Right renal pelvis (tissue), 4 donors: ENCODE results near the gene COLEC12. TPM values are rescaled to one million over a fixed set of nuclear protein-coding genes. Genes with fewer than 3 reads are reported as not detected.

Experiments
- DNase-seq, 4 donors: peaks; one replicate each; pipeline ENCODE4 v3.0.0-alpha.2; 2013; ENCODE audit warnings: low read depth in 4 of 4, low spot score in 3 of 4, missing footprints in 1 of 4
- polyA plus RNA-seq, 4 donors: library from polyadenylated mRNA; unstranded; fragments of 120-200 nt; gene quantifications; one replicate each; pipeline ENCODE4 v1.2.1, GENCODE V29; 2013; ENCODE audit not compliant: insufficient read length in 4 of 4

COLEC12 gene
- polyA plus RNA-seq, 4 donors, result 28.0 to 32.7 (median 29.1) TPM

GRCh38 chr18:506801-507200 lies 6.3 kb upstream of the COLEC12 start:
- DNase-seq, result no peak

- no peak for DNase-seq
Measured at GRCh38 chr18:506264-506663, 5.8 kb upstream of the COLEC12 start.

- DNase-seq, result no peak
Measured at GRCh38 chr18:505483-506122, 5.1 kb upstream of the COLEC12 start.

GRCh38 chr18:501406-501714 lies 859 bp upstream of the COLEC12 start:
- DNase-seq, result no peak

GRCh38 chr18:499776-500631 lies 497 bp downstream of the COLEC12 start:
- no peak for DNase-seq

- no peak for DNase-seq
Measured at GRCh38 chr18:498931-499775, 1.3 kb downstream of the COLEC12 start.

GRCh38 chr18:497688-498087 lies 2.8 kb downstream of the COLEC12 start:
- no peak for DNase-seq

- no peak for DNase-seq
Measured at GRCh38 chr18:495452-495851, 5.0 kb downstream of the COLEC12 start.

- no peak for DNase-seq
Measured at GRCh38 chr18:495017-495416, 5.5 kb downstream of the COLEC12 start.

- no peak for DNase-seq
Measured at GRCh38 chr18:493986-494983, 6.2 kb downstream of the COLEC12 start.

- no peak for DNase-seq
Measured at GRCh38 chr18:492451-492850, 8.1 kb downstream of the COLEC12 start.

- no peak for DNase-seq
Measured at GRCh38 chr18:490624-491023, 9.9 kb downstream of the COLEC12 start.

GRCh38 chr18:490024-490366 lies 10.5 kb downstream of the COLEC12 start:
- DNase-seq, result no peak

- no peak for DNase-seq
Measured at GRCh38 chr18:489244-490023, 11.1 kb downstream of the COLEC12 start.

GRCh38 chr18:486929-487740 lies 13.4 kb downstream of the COLEC12 start:
- DNase-seq, result no peak

GRCh38 chr18:484749-485464 lies 15.6 kb downstream of the COLEC12 start:
- DNase-seq, result no peak

- no peak for DNase-seq
Measured at GRCh38 chr18:478681-479080, 21.8 kb downstream of the COLEC12 start.

GRCh38 chr18:477565-477964 lies 22.9 kb downstream of the COLEC12 start:
- DNase-seq, result no peak
